Measurements from ENCODE around the gene ZNF385B.
"Not testable (repeated sequence)": the region's sequence is repeated elsewhere in the genome, so short reads cannot be mapped to it uniquely, and the experiment has no call there.

The ZNF385B gene

GRCh38 chr2:179675435-179675834 lies 186.0 kb downstream of the ZNF385B start:
- no peak for ATAC-seq

GRCh38 chr2:179671043-179671981 lies 190.1 kb downstream of the ZNF385B start:
- peak in 1 of 2 donors; percentile 25 for ATAC-seq

- ATAC-seq, result no peak
Measured at GRCh38 chr2:179669196-179669595, 192.2 kb downstream of the ZNF385B start.

- no peak for ATAC-seq
Measured at GRCh38 chr2:179664972-179665812, 196.2 kb downstream of the ZNF385B start.

- ATAC-seq, result no peak
Measured at GRCh38 chr2:179661986-179662385, 199.4 kb downstream of the ZNF385B start.

- no peak for ATAC-seq
Measured at GRCh38 chr2:179657068-179657595, 204.3 kb downstream of the ZNF385B start.

GRCh38 chr2:179655627-179656026 lies 205.8 kb downstream of the ZNF385B start:
- ATAC-seq, result no peak

GRCh38 chr2:179654806-179655205 lies 206.6 kb downstream of the ZNF385B start:
- no peak for ATAC-seq

GRCh38 chr2:179652296-179652695 lies 209.1 kb downstream of the ZNF385B start:
- ATAC-seq, result no peak

- ATAC-seq, result no peak
Measured at GRCh38 chr2:179650420-179650819, 211.0 kb downstream of the ZNF385B start.

GRCh38 chr2:179646862-179647587 lies 214.4 kb downstream of the ZNF385B start:
- no peak for ATAC-seq

GRCh38 chr2:179646173-179646769 lies 215.1 kb downstream of the ZNF385B start:
- ATAC-seq, result no peak

GRCh38 chr2:179645047-179645446 lies 216.4 kb downstream of the ZNF385B start:
- ATAC-seq, result no peak

- no peak for ATAC-seq
Measured at GRCh38 chr2:179642462-179642861, 218.9 kb downstream of the ZNF385B start.

GRCh38 chr2:179636995-179637394 lies 224.4 kb downstream of the ZNF385B start:
- ATAC-seq, result no peak

- ATAC-seq, result no peak
Measured at GRCh38 chr2:179636100-179636980, 225.1 kb downstream of the ZNF385B start.

GRCh38 chr2:179631769-179632385 lies 229.5 kb downstream of the ZNF385B start:
- ATAC-seq, result not testable (repeated sequence)

- not testable (repeated sequence) for ATAC-seq
Measured at GRCh38 chr2:179629776-179630175, 231.6 kb downstream of the ZNF385B start.

- ATAC-seq, result no peak
Measured at GRCh38 chr2:179626261-179626660, 235.2 kb downstream of the ZNF385B start.

- ATAC-seq, result no peak
Measured at GRCh38 chr2:179622635-179623300, 238.6 kb downstream of the ZNF385B start.
